ELF-1 (cell line): ENCODE results near the gene DGKH.
"Not testable (repeated sequence)": the region's sequence is repeated elsewhere in the genome, so short reads cannot be mapped to it uniquely, and the experiment has no call there.

Experiments
- DNase-seq: peaks from one replicate; pipeline ENCODE4 v3.0.0-alpha.2; 2016; ENCODE audit warnings: low read depth, low spot score

Gene DGKH

DNA sequence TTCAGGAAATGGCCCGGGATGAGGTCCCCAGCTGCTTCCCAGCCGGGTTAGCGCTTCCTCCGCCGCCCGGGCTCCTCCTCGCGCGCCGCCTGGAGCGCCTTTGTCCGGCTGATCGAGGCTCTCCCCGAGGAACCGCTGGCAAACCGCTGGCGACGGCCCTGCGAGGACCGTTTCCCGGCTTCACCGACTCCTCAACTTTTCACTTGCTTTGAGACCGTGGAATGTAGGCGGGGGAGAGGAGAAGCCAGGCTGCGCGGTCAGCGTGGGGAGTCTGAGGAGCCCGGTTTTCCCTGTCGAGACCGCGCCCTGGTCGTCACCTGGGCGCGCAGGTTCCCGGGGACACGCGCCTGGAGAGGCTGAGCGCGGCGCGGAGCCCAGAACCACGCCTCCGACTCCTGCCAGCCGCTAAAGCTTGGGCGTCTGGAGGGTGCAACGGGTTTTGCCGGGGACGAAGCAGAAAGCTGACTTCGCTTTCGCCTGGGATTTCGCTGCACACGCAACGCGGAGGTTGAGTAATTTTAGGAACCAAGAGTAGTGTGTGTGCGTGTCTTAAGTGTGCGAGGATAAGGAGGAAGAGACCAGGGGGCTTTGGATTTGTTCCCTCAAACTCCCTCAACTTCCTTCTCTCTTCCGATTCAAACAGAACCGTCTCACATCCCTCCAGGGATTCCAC is 7.3 kb upstream of the DGKH start:
- DNase-seq = peak; percentile 74

- peak; percentile 73 for DNase-seq
Measured at GRCh38 chr13:42041684-42042035, 6.8 kb upstream of the DGKH start.

DNA sequence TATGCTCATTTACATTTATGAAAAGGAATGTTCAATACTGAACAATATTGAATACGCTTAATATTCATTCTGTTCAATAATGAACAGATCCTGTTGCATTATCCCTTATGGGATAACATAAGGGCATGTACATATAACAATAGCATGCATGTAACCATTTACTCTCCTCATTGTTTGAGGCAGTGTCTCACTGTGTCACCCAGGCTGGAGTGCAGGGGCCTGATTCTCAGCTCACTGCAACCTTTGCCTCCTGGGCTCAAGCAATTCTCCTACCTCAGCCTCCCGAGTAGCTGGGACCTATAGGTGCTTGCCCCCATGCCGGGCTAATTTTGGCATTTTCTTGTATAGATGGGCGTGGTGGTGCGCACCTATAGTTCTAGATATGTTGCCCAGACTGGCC is 4.8 kb upstream of the DGKH start:
- no peak for DNase-seq

DNA sequence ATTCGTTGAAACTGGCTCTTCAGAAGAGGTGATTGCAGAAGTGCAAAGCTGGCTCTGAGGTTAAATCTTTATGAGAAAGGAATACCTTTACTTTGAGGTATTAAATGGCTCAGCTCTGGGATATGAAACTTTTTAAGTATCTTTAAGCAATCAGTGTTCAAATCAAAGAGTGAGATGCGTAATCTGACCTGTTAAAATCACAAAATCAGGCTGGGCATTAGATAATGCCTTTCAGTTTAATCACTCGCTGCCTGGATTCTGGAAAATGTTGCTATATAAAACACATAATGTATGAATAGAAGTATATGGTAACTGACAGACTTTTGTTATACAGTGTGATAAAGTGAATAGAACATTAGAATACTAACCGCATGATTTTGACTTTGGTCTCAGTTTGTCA is 2.0 kb upstream of the DGKH start:
- no peak for DNase-seq

- DNase-seq = peak; percentile 76
Measured at GRCh38 chr13:42047561-42048341, 697 bp upstream of the DGKH start.

DNA sequence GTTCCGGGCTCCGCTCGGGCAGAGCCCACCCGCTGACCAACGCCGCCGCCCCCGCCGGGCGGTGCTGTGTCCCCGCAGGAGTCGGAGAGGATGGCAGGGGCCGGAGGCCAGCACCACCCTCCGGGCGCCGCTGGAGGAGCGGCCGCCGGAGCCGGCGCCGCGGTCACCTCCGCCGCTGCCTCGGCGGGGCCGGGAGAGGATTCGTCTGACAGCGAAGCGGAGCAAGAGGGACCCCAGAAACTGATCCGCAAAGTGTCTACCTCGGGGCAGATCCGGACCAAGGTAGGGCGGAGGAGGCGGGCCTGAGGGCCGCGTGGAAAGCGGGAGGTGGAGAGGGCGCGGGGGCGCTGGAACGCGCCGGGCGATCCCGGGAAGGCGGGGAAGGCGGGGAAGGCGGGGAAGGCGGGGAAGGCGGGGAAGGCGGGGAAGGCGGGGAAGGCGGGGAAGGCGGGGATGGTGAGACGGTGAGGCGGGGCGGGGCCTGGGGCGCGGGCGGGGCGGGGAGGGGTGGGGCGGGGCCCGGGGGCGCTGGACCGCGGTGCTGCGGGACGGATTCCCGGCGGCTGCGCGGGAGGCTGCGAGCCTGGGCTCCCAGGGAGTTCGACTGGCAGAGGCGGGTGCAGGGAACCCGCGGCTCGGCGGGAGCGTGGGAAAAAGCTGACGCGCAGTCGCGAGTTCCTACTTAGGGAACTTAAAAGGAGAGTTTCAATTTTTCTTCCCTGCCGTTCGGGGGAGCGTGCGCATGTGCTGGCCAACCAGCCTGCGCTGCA is 421 bp downstream of the DGKH start:
- DNase-seq = peak; percentile 69

DNA sequence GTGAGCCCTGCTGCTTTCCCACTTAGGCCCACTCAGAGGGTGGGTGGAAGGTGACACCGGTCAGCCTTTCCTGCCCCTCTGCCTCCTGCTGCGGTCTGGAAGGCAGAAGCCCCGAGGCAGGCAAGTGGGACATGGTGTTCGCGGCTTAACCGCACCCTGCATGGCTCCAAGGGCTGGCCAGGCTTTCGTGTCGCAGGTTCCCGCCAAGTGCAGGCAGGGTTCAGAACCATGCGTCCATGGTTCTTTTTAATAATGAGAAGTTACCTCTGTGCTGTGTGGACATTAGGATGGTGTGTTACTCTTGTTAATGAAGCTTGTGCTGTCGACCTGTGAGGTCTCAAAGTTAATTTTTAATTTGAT is 986 bp downstream of the DGKH start:
- DNase-seq = no peak

DNA sequence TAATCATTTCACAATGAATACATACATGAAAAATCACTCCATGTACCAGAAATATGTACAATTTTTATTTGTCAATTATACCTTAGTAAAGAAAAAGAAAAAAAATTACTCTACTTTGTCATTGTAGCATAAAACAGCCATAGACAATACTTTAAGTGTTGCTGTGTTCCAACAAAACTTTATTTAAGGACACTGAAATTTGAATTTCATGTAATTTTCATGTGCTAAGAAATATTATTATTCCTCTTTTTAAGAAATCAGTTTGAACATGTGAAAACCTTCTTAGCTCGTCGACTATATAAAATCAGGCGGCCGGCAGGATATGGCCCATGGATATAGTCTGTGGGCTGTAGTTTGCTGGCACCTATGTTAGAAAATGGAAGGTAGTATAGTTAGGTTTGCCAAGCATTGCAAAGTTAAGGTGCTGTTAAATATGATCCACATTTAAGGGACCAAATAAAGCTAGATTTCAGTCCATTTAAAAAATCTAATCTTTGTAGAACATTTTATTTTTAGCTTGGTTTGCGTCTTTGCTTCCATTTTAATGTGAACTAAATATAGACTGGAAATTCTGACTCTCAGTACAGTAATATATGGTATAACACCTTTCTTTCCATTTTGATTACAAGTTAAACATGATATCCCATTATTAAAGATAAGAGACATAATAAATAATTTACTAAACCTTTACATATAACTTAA is 6.5 kb downstream of the DGKH start:
- DNase-seq = no peak

DNA sequence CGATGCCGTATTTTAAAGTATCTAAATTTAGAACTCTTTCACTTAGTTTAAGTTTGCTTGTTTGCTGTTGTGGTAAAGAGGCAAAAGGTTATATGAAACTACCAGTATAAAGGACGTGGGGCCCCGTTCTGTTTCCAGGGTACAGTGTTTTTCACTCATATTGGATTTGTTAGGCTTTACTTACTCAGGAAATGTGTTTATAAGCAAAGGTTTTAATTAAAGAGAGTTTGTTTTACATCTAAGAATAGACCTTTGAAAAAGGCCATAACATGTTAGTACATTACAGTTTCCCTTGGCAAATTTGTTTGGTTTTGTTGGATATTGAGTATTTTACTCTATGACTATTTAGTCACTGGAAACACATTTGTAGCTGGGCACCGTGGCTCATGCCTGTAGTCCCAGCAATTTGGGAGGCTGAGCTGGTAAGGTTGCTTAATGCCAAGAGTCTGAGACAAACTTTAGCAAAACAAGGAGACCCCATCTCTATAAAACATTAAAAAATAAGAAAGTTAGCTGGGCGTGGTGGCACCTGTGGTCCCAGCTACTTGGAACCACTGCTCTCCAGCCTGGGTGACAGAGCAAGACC is 7.1 kb downstream of the DGKH start:
- no peak for DNase-seq

- DNase-seq = no peak
Measured at GRCh38 chr13:42056146-42056545, 7.7 kb downstream of the DGKH start.

GRCh38 chr13:42056583-42056982 is 8.1 kb downstream of the DGKH start:
- no peak for DNase-seq

- DNase-seq = no peak
Measured at GRCh38 chr13:42057918-42058530, 9.6 kb downstream of the DGKH start.

DNA sequence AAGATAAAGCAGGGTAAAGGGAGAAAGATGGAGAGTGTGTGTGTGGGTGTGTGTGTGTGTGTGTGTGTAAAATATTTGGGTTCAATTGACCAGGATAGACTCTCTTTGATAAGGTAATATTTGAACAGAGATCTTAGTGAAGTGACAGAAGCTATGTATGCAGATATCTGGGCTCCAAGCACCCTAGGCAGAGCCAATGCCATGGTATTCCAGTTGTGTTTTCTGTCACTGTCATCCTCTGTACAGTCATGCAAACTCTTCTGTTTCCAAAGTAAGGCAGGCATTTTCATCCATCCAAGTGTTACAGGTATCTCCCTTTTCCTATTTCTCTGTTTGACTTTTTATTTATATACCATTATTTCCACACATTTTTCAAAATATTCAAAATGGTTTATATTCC is 13.5 kb downstream of the DGKH start:
- DNase-seq = no peak

DNA sequence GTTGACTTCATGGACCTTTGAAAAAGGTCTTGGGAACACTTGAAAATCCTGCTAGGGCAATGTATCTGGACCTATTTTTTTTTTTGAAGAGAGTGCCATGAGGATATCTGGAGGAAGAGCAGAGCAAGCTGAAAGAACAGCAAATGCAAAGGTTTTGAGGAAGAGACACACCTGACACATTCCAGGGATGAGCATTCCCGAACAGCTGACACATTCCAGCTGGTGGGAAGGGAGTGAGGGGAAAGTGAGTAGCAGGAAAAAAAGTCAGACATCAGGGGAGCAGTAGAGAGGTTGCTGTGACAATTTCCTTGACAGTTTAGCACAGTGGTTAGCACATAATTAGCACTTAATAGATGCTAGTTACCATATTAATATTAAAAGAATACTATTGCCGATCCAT is 14.7 kb downstream of the DGKH start:
- peak; percentile 17 for DNase-seq

- DNase-seq = no peak
Measured at GRCh38 chr13:42064259-42064658, 15.8 kb downstream of the DGKH start.

DNA sequence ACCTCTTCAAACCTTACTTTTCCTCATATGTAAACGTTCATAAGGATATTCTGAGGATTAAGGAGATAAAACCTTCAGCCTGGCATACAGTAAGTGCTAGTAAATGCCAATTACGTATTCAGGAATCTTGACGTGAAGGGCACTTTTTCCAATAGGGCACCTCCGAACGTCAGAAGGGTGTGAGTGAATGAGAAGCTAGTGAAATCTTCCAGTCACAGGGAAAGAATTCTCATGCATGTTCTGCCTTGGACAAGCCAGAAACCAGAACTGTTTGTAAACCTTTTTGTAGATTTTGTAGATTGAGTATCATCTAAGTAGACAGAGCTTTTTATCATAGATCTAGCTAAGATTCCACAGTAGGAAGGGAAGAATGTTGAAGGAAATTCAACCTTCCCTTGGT is 16.5 kb downstream of the DGKH start:
- no peak for DNase-seq

DNA sequence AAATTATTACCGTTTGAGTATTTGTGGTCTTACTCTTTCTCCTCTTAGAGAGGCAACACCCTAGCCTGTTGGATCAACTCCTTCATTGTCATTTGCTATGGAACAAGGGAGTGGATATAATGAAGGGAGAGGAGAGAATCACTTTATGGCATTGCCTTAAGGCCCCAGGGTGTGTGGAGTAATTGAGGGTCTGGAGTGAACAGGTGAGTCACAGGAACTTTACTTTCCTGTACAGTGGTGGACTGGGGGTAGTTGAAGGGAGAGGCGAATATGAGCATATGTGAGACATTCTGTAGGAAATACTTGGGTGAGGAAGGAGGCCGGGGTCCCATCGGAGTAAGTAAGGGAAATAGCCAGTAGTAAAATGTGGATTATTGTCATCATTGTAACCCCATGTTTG is 17.0 kb downstream of the DGKH start:
- no peak for DNase-seq

DNA sequence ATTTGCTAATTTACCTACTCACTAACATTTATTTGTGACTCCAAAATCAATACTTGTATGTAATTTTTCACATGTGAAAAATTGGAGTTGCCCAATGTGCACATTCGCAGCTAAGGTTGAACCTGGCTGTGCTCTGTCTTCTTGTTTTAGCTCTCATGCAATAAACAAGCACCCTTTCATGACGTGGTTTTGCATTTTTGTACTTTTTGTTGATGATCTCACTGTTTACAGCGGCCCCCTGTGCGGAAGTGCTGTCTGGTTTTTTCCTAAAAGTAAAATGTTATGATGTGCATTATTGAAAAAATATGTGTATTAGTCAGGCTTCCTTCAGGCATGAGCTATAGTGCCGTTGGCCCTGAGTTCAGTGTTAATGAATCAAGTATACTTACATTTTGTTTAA is 18.1 kb downstream of the DGKH start:
- DNase-seq = no peak

GRCh38 chr13:42068886-42069285 is 20.4 kb downstream of the DGKH start:
- no peak for DNase-seq

- not testable (repeated sequence) for DNase-seq
Measured at GRCh38 chr13:42070599-42070998, 22.2 kb downstream of the DGKH start.

DNA sequence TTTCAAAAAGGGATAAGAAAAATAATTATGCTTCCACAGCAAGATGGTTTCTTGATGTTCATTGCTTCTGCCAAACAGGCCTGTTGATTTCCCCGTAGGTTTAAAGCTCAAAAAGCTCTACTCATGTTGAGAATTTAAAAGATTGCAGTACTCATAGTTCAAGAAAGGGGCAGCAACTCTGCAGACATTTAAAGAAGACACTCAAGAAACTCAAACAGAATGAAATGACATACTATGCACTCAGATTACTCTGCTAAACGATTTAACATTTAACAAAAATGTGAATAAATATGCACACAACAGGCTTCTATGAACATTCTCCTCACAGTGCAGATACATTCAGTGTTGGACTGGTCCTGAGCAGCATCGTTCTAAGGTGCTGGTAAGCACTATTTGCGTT is 22.7 kb downstream of the DGKH start:
- DNase-seq = not testable (repeated sequence)
